ELF-1 (cell line): ENCODE measurements around the gene APOC1.
A peak's percentile ranks its signal among the peaks of the same experiment; 100 is the strongest.
"Not testable (repeated sequence)": the region's sequence is repeated elsewhere in the genome, so short reads cannot be mapped to it uniquely, and the experiment has no call there.

Experiments
- DNase-seq: peaks from one replicate; pipeline ENCODE4 v3.0.0-alpha.2; 2016; ENCODE audit warnings: low read depth, low spot score

Gene APOC1

GRCh38 chr19:44912854-44913253 lies 1.6 kb upstream of the APOC1 start:
- no peak for DNase-seq

- not testable (repeated sequence) for DNase-seq
Observed at GRCh38 chr19:44913512-44914432, 636 bp upstream of the APOC1 start.

GRCh38 chr19:44924243-44924725 lies 9.9 kb downstream of the APOC1 start:
- DNase-seq, result no peak

- no peak for DNase-seq
Observed at GRCh38 chr19:44925114-44925891, 10.9 kb downstream of the APOC1 start.

- peak; percentile 65 for DNase-seq
Observed at GRCh38 chr19:44926245-44927077, 12.1 kb downstream of the APOC1 start.

- no peak for DNase-seq
Observed at GRCh38 chr19:44927746-44928145, 13.3 kb downstream of the APOC1 start.

GRCh38 chr19:44930088-44930487 lies 15.7 kb downstream of the APOC1 start:
- no peak for DNase-seq

GRCh38 chr19:44931541-44931940 lies 17.1 kb downstream of the APOC1 start:
- no peak for DNase-seq

- no peak for DNase-seq
Observed at GRCh38 chr19:44939668-44940067, 25.3 kb downstream of the APOC1 start.

GRCh38 chr19:44942067-44942571 lies 27.7 kb downstream of the APOC1 start, which contains the start of gene APOC4:
APOC4 (plus strand) TSS chr19:44942237; CDS start chr19:44942278, 41 bp downstream.
- DNase-seq, result no peak

- no peak for DNase-seq
Observed at GRCh38 chr19:44943801-44944249, 29.4 kb downstream of the APOC1 start.

- no peak for DNase-seq
Observed at GRCh38 chr19:44947041-44947581, 32.7 kb downstream of the APOC1 start.

GRCh38 chr19:44948237-44948636 lies 33.8 kb downstream of the APOC1 start:
- no peak for DNase-seq

GRCh38 chr19:44948763-44949374 lies 34.5 kb downstream of the APOC1 start:
- DNase-seq, result no peak

- no peak for DNase-seq
Observed at GRCh38 chr19:44949550-44949949, 35.1 kb downstream of the APOC1 start.

GRCh38 chr19:44951179-44952159 lies 37.1 kb downstream of the APOC1 start:
- peak; percentile 73 for DNase-seq

- DNase-seq, result no peak
Observed at GRCh38 chr19:44954278-44954648, 39.9 kb downstream of the APOC1 start.

GRCh38 chr19:44954649-44955504 lies 40.5 kb downstream of the APOC1 start, which contains the start of gene CLPTM1:
CLPTM1 (plus strand) TSS chr19:44955380; CDS start chr19:44955396, 16 bp downstream.
- DNase-seq, result peak; percentile 95
